Measurements from ENCODE around the gene LTC4S. TPM values are rescaled to one million over a fixed set of nuclear protein-coding genes. Genes with fewer than 3 reads are reported as not detected.

Gene LTC4S
- total and polyA plus RNA-seq, 9 of the 15 experiments (the other 6 are each of a cell fraction or from before 2014, with no cell fraction given) = 0.17 to 0.77 (median 0.75) TPM; not detected in 6

DNA sequence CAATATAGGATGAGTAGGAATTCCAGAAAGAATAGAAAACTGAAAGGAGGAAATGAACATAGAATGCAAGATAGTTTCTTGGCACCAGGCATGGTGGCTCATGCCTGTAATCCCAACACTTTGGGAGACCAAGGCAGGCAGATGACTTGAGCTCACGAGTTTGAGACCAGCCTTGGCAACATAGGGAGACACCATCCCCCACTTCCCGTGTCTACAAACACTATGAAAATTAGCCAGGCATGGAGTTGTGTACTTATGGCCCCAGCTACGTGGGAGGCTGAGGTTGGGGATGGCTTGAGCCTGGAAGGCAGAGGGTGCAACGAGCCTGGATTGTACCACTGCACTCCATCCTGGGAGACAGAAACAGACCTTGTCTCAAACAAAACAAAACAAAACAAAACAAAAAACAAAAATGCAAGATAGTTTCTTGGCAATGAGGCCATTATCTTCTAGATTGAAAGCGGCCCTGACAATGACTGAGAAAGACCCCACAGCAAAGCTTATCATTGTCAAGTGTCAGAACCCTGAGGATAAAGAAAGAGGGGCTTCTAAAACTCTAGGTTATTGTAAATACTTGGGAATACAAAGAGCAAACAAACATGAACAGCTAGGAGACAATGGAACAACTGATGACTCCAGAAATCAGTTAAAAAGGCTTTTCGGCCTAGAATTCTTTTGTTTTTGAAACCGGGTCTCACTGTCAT, 36.1 kb downstream of the LTC4S start:
- no TSS peak for BruUV-seq (replicated peaks)
- no peaks in the 10 kb centered on the region for H3K9me3 ChIP-seq (replicated peaks; ENCODE audit: control insufficient read depth, insufficient read depth, low read depth, low read length)
- peaks cover 6% of the 10 kb centered on the region for H3K9me1 ChIP-seq (ENCODE audit: control insufficient read depth, insufficient read depth, low read length)
- no peaks in the 10 kb centered on the region for H3K27me3 ChIP-seq (ENCODE audit: control insufficient read depth in 2 of 2, insufficient read depth in 2 of 2, low read length in 2 of 2)
- no peaks in the 10 kb centered on the region; the same call in 1 of the 2 replicates for H4K20me1 ChIP-seq (replicated peaks; ENCODE audit: control insufficient read depth, insufficient read depth, low read length)
- ChIA-PET CTCF (ENCODE audit: low intra/inter-chr PET ratio) (no interaction called here), POLR2A (interaction anchor here (0.5 to 3.9 kb wide), 6 partner anchors 10 to 97 kb away, joined by 3 to 15 read pairs (median 3); partner anchors contain the start of genes MAML1 and SQSTM1)
- no peak overlapping the region for H2AFZ ChIP-seq (ENCODE audit: low read depth, low read length)
- H3K4me2 ChIP-seq (ENCODE audit: insufficient read depth, low read length) = no peak overlapping the region
- in situ Hi-C loops (cut with MboI) = no loop called here
- ATAC-seq (no peak), DNase-seq (ENCODE audit: extremely low read depth in 1 of 4, low spot score in 3 of 4) (no peak), FAIRE-seq (no peak)
- H3K27ac ChIP-seq (ENCODE audit: extremely low read depth, low read depth, low read length) = no peak overlapping the region
- no peak overlapping the region for H3K4me3 ChIP-seq
- intact Hi-C loops (cut with micrococcal nuclease) = no loop called here
- H3K9ac ChIP-seq (ENCODE audit: insufficient read depth in 1 of 2, low read depth in 2 of 2, low read length in 2 of 2) = no peak overlapping the region
- peaks cover 88% of the 10 kb centered on the region for H3K36me3 ChIP-seq (ENCODE audit: control insufficient read depth, insufficient read depth, low read length)
- H3K79me2 ChIP-seq (ENCODE audit: control insufficient read depth, insufficient read depth, low read length) = peaks cover under 1% of the 10 kb centered on the region; the same call in 2 of the 3 replicates
- TF ChIP-seq, protein P1, sequence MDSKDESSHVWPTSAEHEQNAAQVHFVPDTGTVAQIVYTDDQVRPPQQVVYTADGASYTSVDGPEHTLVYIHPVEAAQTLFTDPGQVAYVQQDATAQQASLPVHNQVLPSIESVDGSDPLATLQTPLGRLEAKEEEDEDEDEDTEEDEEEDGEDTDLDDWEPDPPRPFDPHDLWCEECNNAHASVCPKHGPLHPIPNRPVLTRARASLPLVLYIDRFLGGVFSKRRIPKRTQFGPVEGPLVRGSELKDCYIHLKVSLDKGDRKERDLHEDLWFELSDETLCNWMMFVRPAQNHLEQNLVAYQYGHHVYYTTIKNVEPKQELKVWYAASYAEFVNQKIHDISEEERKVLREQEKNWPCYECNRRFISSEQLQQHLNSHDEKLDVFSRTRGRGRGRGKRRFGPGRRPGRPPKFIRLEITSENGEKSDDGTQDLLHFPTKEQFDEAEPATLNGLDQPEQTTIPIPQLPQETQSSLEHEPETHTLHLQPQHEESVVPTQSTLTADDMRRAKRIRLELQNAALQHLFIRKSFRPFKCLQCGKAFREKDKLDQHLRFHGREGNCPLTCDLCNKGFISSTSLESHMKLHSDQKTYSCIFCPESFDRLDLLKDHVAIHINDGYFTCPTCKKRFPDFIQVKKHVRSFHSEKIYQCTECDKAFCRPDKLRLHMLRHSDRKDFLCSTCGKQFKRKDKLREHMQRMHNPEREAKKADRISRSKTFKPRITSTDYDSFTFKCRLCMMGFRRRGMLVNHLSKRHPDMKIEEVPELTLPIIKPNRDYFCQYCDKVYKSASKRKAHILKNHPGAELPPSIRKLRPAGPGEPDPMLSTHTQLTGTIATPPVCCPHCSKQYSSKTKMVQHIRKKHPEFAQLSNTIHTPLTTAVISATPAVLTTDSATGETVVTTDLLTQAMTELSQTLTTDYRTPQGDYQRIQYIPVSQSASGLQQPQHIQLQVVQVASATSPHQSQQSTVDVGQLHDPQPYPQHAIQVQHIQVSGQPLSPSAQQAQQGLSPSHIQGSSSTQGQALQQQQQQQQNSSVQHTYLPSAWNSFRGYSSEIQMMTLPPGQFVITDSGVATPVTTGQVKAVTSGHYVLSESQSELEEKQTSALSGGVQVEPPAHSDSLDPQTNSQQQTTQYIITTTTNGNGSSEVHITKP (IDR thresholded peaks at IDR 0.05; ENCODE audit: partially characterized antibody) = peak; percentile 46
- TF ChIP-seq RBFOX2 (IDR thresholded peaks at IDR 0.05; ENCODE audit: low read depth, low read length) = peak; percentile 41; the same call in 1 of the 2 replicates
- TF ChIP-seq POLR2AphosphoS5 (IDR thresholded peaks at IDR 0.05; ENCODE audit: control insufficient read depth, insufficient read depth, low read depth, low read length) = 0 out of 2 replicates have a peak, but pooled peaks have one; percentile 16
- TF ChIP-seq, protein P2, sequence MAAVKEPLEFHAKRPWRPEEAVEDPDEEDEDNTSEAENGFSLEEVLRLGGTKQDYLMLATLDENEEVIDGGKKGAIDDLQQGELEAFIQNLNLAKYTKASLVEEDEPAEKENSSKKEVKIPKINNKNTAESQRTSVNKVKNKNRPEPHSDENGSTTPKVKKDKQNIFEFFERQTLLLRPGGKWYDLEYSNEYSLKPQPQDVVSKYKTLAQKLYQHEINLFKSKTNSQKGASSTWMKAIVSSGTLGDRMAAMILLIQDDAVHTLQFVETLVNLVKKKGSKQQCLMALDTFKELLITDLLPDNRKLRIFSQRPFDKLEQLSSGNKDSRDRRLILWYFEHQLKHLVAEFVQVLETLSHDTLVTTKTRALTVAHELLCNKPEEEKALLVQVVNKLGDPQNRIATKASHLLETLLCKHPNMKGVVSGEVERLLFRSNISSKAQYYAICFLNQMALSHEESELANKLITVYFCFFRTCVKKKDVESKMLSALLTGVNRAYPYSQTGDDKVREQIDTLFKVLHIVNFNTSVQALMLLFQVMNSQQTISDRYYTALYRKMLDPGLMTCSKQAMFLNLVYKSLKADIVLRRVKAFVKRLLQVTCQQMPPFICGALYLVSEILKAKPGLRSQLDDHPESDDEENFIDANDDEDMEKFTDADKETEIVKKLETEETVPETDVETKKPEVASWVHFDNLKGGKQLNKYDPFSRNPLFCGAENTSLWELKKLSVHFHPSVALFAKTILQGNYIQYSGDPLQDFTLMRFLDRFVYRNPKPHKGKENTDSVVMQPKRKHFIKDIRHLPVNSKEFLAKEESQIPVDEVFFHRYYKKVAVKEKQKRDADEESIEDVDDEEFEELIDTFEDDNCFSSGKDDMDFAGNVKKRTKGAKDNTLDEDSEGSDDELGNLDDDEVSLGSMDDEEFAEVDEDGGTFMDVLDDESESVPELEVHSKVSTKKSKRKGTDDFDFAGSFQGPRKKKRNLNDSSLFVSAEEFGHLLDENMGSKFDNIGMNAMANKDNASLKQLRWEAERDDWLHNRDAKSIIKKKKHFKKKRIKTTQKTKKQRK (IDR thresholded peaks at IDR 0.05; ENCODE audit: borderline replicate concordance, low read depth, low read length) = no peak
- TF ChIP-seq SUPT5H (IDR thresholded peaks at IDR 0.05) = peak; percentile 5; the same call in 1 of the 2 replicates
- H3K4me1 ChIP-seq (replicated peaks in 1 of 2; ENCODE audit: control insufficient read depth in 2 of 2, insufficient read depth in 2 of 2, low read length in 2 of 2) = peaks cover 0 to 6% of the 10 kb centered on the region in 2 experiments; a peak in 1 of 5 replicates
- 88% methylated on average over 7 of the region's 7 CpGs for WGBS (ENCODE audit: insufficient coverage, low coverage, missing lambda C conversion rate)

Measured in K562 (cell line).